ENCODE measurements around the gene PRSS48.

DNA sequence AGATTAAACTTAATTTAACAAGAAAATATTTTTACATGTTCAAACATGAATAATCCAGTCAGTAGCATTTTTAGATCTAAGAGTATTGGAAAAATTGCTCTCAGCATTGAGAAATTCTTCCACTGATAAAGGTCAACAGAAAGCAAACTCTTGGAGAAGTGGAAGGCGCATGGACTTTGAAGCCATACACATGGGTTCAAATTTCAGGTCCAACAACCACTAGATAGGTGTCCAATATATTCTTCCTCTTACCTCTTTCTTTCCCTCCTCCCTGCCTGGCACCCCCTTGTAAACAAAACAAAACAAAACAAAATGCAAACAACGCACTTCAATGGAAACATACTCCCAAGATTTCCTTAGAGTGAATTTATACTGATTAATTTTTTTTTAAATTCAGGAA lies 28.4 kb upstream of the PRSS48 start:
- no peak for TF ChIP-seq POLR2AphosphoS5 (IDR thresholded peaks at IDR 0.05; ENCODE audit: borderline replicate concordance, low read depth, low read length)
- no peak for TF ChIP-seq EZH2 (IDR thresholded peaks at IDR 0.05)

Data from SK-N-MC (cell line).